Uterus (tissue), 4 donors: ENCODE results near the gene ZNF740. TPM values are rescaled to one million over a fixed set of nuclear protein-coding genes. Genes with fewer than 3 reads are reported as not detected.

ENCODE experiments used
- DNase-seq, 2 donors: peaks; one replicate each; pipeline ENCODE4 v3.0.0-alpha.2; 2019 to 2020
- H3K27ac ChIP-seq, 2 donors: fragments of 200-600 bp; sonication (generic); 1 replicate in 1 of 2; 2 replicates in 1 of 2; pipeline ENCODE4 v1.5.1; 2016 to 2018
- H3K27me3 ChIP-seq, 2 donors: fragments of 200-600 bp; sonication (generic); one replicate each; pipeline ENCODE4 v1.5.1; 2018 to 2019; ENCODE audit warnings: control low read depth in 1 of 2
- H3K36me3 ChIP-seq, 2 donors: fragments of 200-600 bp; sonication (generic); one replicate each; pipeline ENCODE4 v1.5.1; 2019; ENCODE audit warnings: control low read depth in 1 of 2
- H3K4me1 ChIP-seq, 2 donors: fragments of 200-600 bp; sonication (generic); one replicate each; pipeline ENCODE4 v1.5.1; 2018 to 2019; ENCODE audit warnings: control low read depth in 1 of 2
- H3K4me3 ChIP-seq, 2 donors: fragments of 200-600 bp; sonication (generic); 1 replicate in 1 of 2; 2 replicates in 1 of 2; pipeline ENCODE4 v1.5.1; 2018 to 2019; ENCODE audit warnings: mild to moderate bottlenecking in 1 of 2
- H3K9me3 ChIP-seq, 2 donors: fragments of 200-600 bp; sonication (generic); one replicate each; pipeline ENCODE4 v1.5.1; 2019; ENCODE audit warnings: control low read depth in 1 of 2
- POLR2A ChIP-seq, 2 donors: fragments of 450-650 bp; IDR thresholded peaks; one replicate each; pipeline ENCODE4 v1.6.1; 2016; ENCODE audit warnings: antibody characterized with exemption in 2 of 2, mild to moderate bottlenecking in 1 of 2, moderate library complexity in 1 of 2
- intact Hi-C: fragments of 100-400 bp; cut with DNase I; formaldehyde crosslinking; loops from one replicate; pipeline ENCODE4 v1.15.1; 2023; ENCODE audit warnings: low total_unique reads
- total RNA-seq, 4 donors: library from RNA; depleted of rRNA in 3 of 4; stranded (reverse); fragments of >200 nt in 3 of 4; gene quantifications; one replicate each; pipeline versions ENCODE4 v1.1.0 to v1.2.4, GENCODE V29; 2014 to 2023
- TF ChIP-seq, protein P1 (sequence below), 4 experiments: fragments of 200-600 bp in 2 of 4; fragments of 450-650 bp in 2 of 4; sonication (generic) in 2 of 4; IDR thresholded peaks; one replicate each; pipeline ENCODE4 v1.5.1; 2016 to 2019; ENCODE audit warnings: antibody characterized with exemption in 4 of 4, mild to moderate bottlenecking in 2 of 4, moderate library complexity in 1 of 4
- donor health status: DM: yes; HTN: yes; CAD: no.

Gene ZNF740
- total RNA-seq, 4 donors from 2014 or later: 7.7 to 55.5 (median 25.9) TPM

DNA sequence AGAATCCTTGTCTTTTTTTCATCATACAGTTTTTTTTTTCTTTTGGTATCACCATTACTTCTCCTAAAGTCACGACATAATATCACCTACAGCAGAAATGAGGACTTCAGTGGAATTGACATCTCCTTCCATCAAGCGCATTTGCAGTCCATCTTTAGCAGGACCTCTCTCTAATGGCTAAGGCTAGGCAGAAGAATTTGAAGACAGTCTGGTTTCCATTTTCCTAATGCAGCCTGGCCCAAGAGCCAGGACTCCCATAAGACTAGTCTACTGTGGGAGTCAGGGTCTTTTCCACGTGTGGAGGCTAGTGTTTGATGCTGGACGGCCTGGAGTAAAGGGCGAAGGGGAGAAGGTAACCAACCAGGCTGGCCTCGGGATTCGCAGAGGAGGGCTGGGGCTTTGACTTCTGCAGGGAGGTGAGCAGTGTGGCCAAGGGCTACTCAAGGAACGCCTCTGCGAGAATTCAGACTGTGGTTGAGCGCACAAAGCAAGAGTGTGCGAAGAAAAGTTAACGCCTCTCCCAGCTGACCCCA lies 769 bp upstream of the ZNF740 start:
- TF ChIP-seq, protein P1, sequence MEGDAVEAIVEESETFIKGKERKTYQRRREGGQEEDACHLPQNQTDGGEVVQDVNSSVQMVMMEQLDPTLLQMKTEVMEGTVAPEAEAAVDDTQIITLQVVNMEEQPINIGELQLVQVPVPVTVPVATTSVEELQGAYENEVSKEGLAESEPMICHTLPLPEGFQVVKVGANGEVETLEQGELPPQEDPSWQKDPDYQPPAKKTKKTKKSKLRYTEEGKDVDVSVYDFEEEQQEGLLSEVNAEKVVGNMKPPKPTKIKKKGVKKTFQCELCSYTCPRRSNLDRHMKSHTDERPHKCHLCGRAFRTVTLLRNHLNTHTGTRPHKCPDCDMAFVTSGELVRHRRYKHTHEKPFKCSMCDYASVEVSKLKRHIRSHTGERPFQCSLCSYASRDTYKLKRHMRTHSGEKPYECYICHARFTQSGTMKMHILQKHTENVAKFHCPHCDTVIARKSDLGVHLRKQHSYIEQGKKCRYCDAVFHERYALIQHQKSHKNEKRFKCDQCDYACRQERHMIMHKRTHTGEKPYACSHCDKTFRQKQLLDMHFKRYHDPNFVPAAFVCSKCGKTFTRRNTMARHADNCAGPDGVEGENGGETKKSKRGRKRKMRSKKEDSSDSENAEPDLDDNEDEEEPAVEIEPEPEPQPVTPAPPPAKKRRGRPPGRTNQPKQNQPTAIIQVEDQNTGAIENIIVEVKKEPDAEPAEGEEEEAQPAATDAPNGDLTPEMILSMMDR (IDR thresholded peaks at IDR 0.05): no peak
- TF ChIP-seq POLR2A (IDR thresholded peaks at IDR 0.05): no peak

GRCh38 chr12:53180931-53181645 lies 566 bp downstream of the ZNF740 start:
- TF ChIP-seq, protein P1 (IDR thresholded peaks at IDR 0.05): peak in 1 of 4 experiments; percentile 11
- TF ChIP-seq POLR2A (IDR thresholded peaks at IDR 0.05): no peak
- peak overlapping the region; percentile 93 to 95 for H3K27ac ChIP-seq
- intact Hi-C loops: no loop called here
- no peaks in the 10 kb centered on the region for H3K9me3 ChIP-seq
- peak; percentile 70 to 78 for DNase-seq
- peak overlapping the region; percentile 75 to 89 for H3K4me3 ChIP-seq
- no peaks in the 10 kb centered on the region for H3K36me3 ChIP-seq
- no peaks in the 10 kb centered on the region for H3K27me3 ChIP-seq
- H3K4me1 ChIP-seq: peaks cover 6 to 14% of the 10 kb centered on the region in 2 donors

More for the DNA sequence above, 769 bp upstream of the ZNF740 start:
- Histone ChIP-seq H3K4me1 (peaks cover 6 to 14% of the 10 kb centered on the region in 2 donors), H3K36me3 (no peaks in the 10 kb centered on the region), H3K27me3 (no peaks in the 10 kb centered on the region), H3K9me3 (no peaks in the 10 kb centered on the region), H3K27ac (peak overlapping the region; percentile 93 to 95), H3K4me3 (peak overlapping the region; percentile 75 to 89)
- intact Hi-C loops: no loop called here
- DNase-seq: no peak

- Histone ChIP-seq H3K4me1 (peaks cover 6 to 14% of the 10 kb centered on the region in 2 donors), H3K9me3 (no peaks in the 10 kb centered on the region), H3K27ac (peak overlapping the region; percentile 93 to 95), H3K4me3 (peak overlapping the region; percentile 75 to 89), H3K27me3 (no peaks in the 10 kb centered on the region), H3K36me3 (no peaks in the 10 kb centered on the region)
- no peak for TF ChIP-seq POLR2A (IDR thresholded peaks at IDR 0.05)
- TF ChIP-seq, protein P1 (IDR thresholded peaks at IDR 0.05): no peak
- DNase-seq: no peak
- intact Hi-C loops: no loop called here
Observed at GRCh38 chr12:53181935-53182334, 1.4 kb downstream of the ZNF740 start.

GRCh38 chr12:53182903-53183302 lies 2.4 kb downstream of the ZNF740 start:
- DNase-seq: no peak
- Histone ChIP-seq H3K36me3 (no peaks in the 10 kb centered on the region), H3K27me3 (no peaks in the 10 kb centered on the region), H3K4me3 (no peak overlapping the region), H3K27ac (no peak overlapping the region), H3K9me3 (no peaks in the 10 kb centered on the region), H3K4me1 (peaks cover 6 to 14% of the 10 kb centered on the region in 2 donors)
- TF ChIP-seq, protein P1 (IDR thresholded peaks at IDR 0.05): no peak
- TF ChIP-seq POLR2A (IDR thresholded peaks at IDR 0.05): no peak
- intact Hi-C loops: no loop called here

DNA sequence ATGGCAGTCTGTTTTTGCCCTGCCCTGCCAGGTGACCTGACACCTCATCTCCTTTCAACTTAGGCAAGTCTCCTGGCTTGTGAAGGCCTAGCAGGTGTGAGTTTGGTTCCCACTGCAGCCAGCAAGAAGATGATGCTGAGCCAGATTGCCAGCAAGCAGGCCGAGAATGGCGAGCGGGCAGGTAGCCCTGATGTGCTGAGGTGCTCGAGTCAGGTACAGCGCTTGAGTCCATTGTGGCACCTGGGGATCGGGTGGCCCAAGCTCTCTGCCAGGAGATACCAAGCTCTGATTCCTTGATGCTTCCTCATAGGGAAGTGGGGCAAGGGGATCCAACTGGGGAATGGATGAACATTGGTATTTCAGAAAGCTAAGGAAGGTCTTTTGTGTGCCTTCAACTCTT lies 4.3 kb downstream of the ZNF740 start:
- Histone ChIP-seq H3K27me3 (no peaks in the 10 kb centered on the region), H3K4me1 (peaks cover 6 to 14% of the 10 kb centered on the region in 2 donors), H3K9me3 (no peaks in the 10 kb centered on the region), H3K4me3 (no peak overlapping the region), H3K36me3 (no peaks in the 10 kb centered on the region), H3K27ac (no peak overlapping the region)
- TF ChIP-seq, protein P1 (IDR thresholded peaks at IDR 0.05): no peak
- no peak for TF ChIP-seq POLR2A (IDR thresholded peaks at IDR 0.05)
- DNase-seq: peak in 1 of 2 donors; percentile 13
- intact Hi-C loops: no loop called here
